ENCODE measurements around the gene ATP13A4. TPM values are rescaled to one million over a fixed set of nuclear protein-coding genes. Genes with fewer than 3 reads are reported as not detected.

ATP13A4 gene
- total and polyA plus RNA-seq, 2 of the 8 experiments (the other 6 are each of a cell fraction or from before 2014, with no cell fraction given) = 0.12 TPM; not detected in 1

DNA sequence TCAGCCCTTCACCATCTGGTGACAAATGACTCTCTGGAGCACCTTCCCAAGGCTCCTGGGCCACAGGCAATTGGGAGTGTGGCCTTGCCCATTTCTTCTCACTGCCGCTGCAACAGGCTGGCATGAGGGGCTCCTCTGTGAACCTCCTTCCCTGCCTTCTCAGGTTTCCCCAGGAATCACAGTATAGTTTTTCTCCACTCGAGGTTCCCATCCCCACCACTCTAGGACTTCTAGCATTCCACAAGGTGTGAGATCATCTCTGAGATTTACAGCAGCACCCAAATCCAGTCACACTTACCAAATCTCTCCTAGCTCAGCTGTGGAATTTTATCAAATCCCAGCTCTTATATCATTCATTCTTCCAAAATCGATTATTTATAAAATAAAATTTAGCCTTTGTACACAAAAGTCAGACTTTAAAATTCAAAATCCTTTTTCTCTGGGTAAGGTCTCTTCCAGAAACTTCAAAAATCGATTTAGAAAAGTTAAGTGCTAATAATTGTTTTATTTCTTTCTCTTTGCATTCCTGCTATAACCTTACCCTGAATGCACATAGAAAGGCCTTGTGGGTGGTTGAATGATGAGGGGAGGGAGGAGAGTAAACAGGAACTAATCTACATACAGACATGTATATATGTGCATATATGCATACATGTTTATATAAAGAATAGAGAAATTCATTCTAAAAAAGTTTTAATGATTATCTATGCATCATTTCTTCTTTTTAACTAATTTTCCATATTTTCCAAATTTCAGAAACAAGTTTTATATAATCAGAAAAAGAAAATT lies 18.9 kb upstream of the ATP13A4 start:
- DNase-seq (ENCODE audit: low read depth in 1 of 2, low spot score in 2 of 2) = no peak
- ChIA-PET CTCF (ENCODE audit: partially characterized antibody) (interaction anchor here (0.7 to 3.8 kb wide), 22 partner anchors 9 to 1007 kb away, joined by 3 to 43 read pairs (median 5); no protein-coding TSS in a partner anchor), POLR2A (ENCODE audit: partially characterized antibody) (no interaction called here)
- no peak overlapping the region for H3K14ac ChIP-seq (ENCODE audit: insufficient read length)
- no peak overlapping the region for H2AK5ac ChIP-seq (ENCODE audit: low read depth, low read length)
- no peaks in the 10 kb centered on the region for H3K79me1 ChIP-seq (ENCODE audit: low read depth, low read length)
- H3K56ac ChIP-seq (replicated peaks; ENCODE audit: insufficient read length, low read depth, low read length) = no peak overlapping the region
- FAIRE-seq = no peak
- H3K9ac ChIP-seq (replicated peaks in 1 of 4; ENCODE audit: extremely low read depth in 1 of 4, low read depth in 3 of 4, low read length in 3 of 4) = no peak overlapping the region
- no peak overlapping the region for H2BK15ac ChIP-seq (ENCODE audit: low read length)
- no peak overlapping the region for H2BK5ac ChIP-seq (ENCODE audit: low read depth, low read length)
- H3K23ac ChIP-seq (ENCODE audit: insufficient read length) = no peak overlapping the region
- no peak overlapping the region for H3K18ac ChIP-seq (ENCODE audit: extremely low read depth, low read length)
- H3K79me2 ChIP-seq (ENCODE audit: control insufficient read depth in 1 of 2, insufficient read depth in 2 of 2, low read length in 2 of 2) = no peaks in the 10 kb centered on the region
- H3K4ac ChIP-seq (replicated peaks; ENCODE audit: insufficient read length, low read depth, low read length) = no peak overlapping the region
- no peaks in the 10 kb centered on the region for H4K20me1 ChIP-seq (replicated peaks in 1 of 2; ENCODE audit: control insufficient read depth in 1 of 2, insufficient read depth in 2 of 2, low read length in 2 of 2)
- H2AFZ ChIP-seq (ENCODE audit: low read length) = 0 out of 2 replicates have a peak overlapping the region, but pooled peaks have one; percentile 20
- H2BK12ac ChIP-seq (ENCODE audit: low read depth, low read length) = no peak overlapping the region
- no peak overlapping the region for H2BK120ac ChIP-seq (replicated peaks; ENCODE audit: low read depth, low read length)
- no peak overlapping the region; the same call in 1 of the 2 replicates for H3K27ac ChIP-seq (ENCODE audit: low read depth, low read length)
- no peaks in the 10 kb centered on the region for H3K27me3 ChIP-seq (replicated peaks in 1 of 4; ENCODE audit: control insufficient read depth in 3 of 4, extremely low read depth in 1 of 4, insufficient read depth in 3 of 4, low read length in 3 of 4)
- no peaks in the 10 kb centered on the region for H3K9me3 ChIP-seq (ENCODE audit: insufficient read depth in 2 of 2, low read depth in 1 of 2, low read length in 1 of 2)
- H2BK20ac ChIP-seq (ENCODE audit: low read length) = no peak overlapping the region
- H4K91ac ChIP-seq (replicated peaks; ENCODE audit: insufficient read length, low read length) = no peak overlapping the region
- no peaks in the 10 kb centered on the region for H3K23me2 ChIP-seq (ENCODE audit: low read depth, low read length)
- 67 to 100% methylated on average over 1 to 4 of the region's 4 CpGs for WGBS, 2 experiments (ENCODE audit: extremely low coverage in 1 of 2, insufficient coverage in 1 of 2, insufficient read length in 1 of 2, insufficient replicate concordance in 2 of 2, low coverage in 1 of 2, low lambda C conversion rate in 2 of 2, missing lambda C conversion rate in 1 of 2)
- H3K4me3 ChIP-seq (ENCODE audit: extremely low read depth in 1 of 4, insufficient read depth in 2 of 4, low read depth in 3 of 4, low read length in 4 of 4) = no peak overlapping the region
- H3K4me2 ChIP-seq (ENCODE audit: insufficient read depth in 1 of 2, low read depth in 2 of 2, low read length in 2 of 2) = no peak overlapping the region
- H4K8ac ChIP-seq (ENCODE audit: extremely low read depth, insufficient read depth, low read length) = no peak overlapping the region
- H3K36me3 ChIP-seq (ENCODE audit: control insufficient read depth in 2 of 4, insufficient read depth in 4 of 4, low read length in 3 of 4) = no peaks in the 10 kb centered on the region
- H3K4me1 ChIP-seq (replicated peaks in 1 of 4; ENCODE audit: control insufficient read depth in 3 of 4, insufficient read depth in 4 of 4, low read length in 3 of 4) = no peaks in the 10 kb centered on the region; a peak in 1 of 7 replicates
- no peak overlapping the region for H4K5ac ChIP-seq (ENCODE audit: insufficient read length, low read depth, low read length)
- TF ChIP-seq NRF1 (IDR thresholded peaks at IDR 0.05; ENCODE audit: low read depth, low read length) (no peak), PHF8 (conservative IDR thresholded peaks at IDR 0.05; ENCODE audit: low read depth, low read length) (no peak), BCL11A (IDR thresholded peaks at IDR 0.05; ENCODE audit: low read depth in 2 of 2, low read length in 2 of 2) (no peak), KDM5A (IDR thresholded peaks at IDR 0.05; ENCODE audit: low read length) (no peak), CTBP2 (IDR thresholded peaks at IDR 0.05; ENCODE audit: borderline replicate concordance, insufficient read depth, insufficient read length, low read length) (no peak), SIX5 (IDR thresholded peaks at IDR 0.05; ENCODE audit: low read depth, low read length) (no peak), RBBP5 (IDR thresholded peaks at IDR 0.05; ENCODE audit: borderline replicate concordance, low read depth, low read length) (no peak), FOSL1 (IDR thresholded peaks at IDR 0.05; ENCODE audit: insufficient read depth, low read depth, low read length) (no peak), RNF2 (IDR thresholded peaks at IDR 0.05; ENCODE audit: borderline replicate concordance, low read depth, low read length, missing control alignments, poor library complexity, severe bottlenecking) (no peak), POLR2AphosphoS5 (IDR thresholded peaks at IDR 0.05; ENCODE audit: low read depth, low read length) (no peak), EGR1 (IDR thresholded peaks at IDR 0.05; ENCODE audit: borderline replicate concordance, low read depth, low read length) (no peak), JUND (IDR thresholded peaks at IDR 0.05; ENCODE audit: low read length) (no peak), BACH1 (IDR thresholded peaks at IDR 0.05; ENCODE audit: low read length) (no peak)
